NK-92 (cell line): ENCODE results near the gene MS4A14.
"Not testable (repeated sequence)": the region's sequence is repeated elsewhere in the genome, so short reads cannot be mapped to it uniquely, and the experiment has no call there.

Experiments
- DNase-seq: peaks from one replicate; lab custom pipeline; 2025; ENCODE audit not compliant: unreplicated experiment; lab: John Stamatoyannopoulos, UW

Gene MS4A14, protein sequence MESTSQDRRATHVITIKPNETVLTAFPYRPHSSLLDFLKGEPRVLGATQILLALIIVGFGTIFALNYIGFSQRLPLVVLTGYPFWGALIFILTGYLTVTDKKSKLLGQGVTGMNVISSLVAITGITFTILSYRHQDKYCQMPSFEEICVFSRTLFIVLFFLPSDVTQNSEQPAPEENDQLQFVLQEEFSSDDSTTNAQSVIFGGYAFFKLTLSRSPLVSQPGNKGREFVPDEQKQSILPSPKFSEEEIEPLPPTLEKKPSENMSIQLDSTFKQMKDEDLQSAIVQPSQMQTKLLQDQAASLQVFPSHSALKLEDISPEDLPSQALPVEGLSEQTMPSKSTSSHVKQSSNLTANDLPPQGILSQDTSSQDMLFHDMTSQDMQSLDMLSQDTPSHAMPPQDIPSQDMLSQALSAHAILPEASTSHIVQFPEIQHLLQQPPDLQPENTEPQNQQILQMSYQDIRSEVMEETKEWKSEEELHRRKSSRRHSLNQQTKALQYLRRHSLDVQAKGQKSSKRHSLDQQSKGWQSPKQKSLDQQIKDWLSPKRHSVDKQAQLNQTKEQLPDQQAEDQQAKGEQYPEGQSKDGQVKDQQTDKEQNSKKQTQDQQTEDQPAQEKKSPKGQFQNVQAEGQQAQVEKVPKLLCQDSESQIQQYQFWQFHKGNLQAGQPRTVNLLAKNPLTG

DNA sequence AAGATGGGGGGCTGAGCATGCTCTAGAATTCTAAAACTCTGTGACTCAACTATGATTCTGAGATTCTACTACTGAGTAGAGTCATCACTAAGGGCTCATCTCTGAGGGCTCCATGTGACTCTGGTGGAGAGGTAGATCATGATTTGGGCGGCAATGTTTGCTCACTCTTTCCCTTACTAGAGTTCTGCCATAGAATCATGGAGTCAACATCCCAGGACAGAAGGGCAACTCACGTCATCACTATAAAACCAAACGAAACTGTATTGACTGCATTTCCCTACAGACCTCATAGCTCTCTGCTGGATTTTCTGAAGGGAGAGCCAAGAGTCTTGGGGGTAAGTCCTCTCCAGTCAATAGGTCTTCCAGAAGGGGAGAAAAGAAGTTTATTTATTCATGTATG is at the start of gene MS4A14:
MS4A14 (plus strand) TSS at position 78 of the 400 bp plus-strand sequence; CDS start at position 198, 120 bp downstream.
- no peak for DNase-seq

- DNase-seq, result no peak
Observed at GRCh38 chr11:60347084-60347797, 49.0 kb upstream of the MS4A14 start.

DNA sequence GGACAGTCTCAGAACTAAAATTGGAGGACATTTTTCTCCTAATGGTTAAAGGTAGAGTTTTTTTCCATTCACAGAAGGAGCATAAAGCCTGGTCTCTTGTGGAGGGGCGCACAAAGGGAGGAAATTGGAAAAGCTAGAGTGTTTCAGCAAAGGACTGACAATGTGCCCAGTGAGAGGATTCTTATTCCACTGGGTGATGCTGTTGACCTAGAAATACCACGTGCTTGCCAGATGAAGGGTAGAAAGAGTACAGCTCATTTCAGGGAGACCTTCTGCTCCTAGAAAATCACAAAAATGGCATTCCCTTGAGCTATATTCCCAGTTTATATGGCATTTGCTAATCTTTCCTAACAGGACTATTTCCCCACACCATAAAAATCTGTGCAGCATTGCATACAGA is 48.1 kb upstream of the MS4A14 start:
- no peak for DNase-seq

GRCh38 chr11:60349990-60350389 is 46.3 kb upstream of the MS4A14 start:
- DNase-seq, result no peak

DNA sequence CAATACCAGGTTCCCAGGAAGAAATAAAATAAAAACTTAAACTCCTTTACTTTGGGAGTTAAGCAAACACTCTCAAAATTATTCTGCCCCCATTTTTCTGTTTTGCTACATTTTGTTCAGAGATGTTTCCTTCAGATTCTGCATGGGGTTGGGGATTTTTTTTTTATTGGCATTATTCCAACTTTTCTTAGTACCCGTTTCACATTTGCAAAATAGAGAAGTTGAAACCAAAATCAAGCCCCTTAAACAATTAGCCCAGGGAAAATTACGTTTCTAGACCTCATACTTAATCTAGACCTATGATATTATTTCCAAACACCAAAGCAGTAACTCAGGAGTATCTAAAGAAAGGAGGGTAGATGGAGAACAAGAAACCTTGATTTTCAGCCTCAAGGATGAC is 38.5 kb upstream of the MS4A14 start:
- no peak for DNase-seq

DNA sequence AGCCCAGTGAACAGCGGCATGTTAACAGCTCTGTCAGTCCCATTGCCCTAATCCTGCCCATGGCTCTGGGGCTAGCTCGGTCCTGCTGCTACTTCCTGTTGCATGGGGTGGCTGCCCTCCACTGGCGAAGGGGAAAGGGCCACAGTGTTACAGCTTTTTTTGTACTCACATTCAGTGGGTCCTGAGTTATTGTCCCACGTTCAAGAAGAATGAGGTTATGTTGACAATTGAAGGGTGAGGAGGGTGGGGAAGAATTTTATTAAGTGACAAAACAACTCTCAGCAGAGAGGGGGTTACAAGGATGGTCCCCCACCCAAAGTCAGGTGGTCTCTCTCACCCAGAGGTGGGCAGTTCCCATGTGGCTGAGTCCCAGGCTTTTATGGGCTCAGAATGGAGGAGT is 35.6 kb upstream of the MS4A14 start:
- no peak for DNase-seq

DNA sequence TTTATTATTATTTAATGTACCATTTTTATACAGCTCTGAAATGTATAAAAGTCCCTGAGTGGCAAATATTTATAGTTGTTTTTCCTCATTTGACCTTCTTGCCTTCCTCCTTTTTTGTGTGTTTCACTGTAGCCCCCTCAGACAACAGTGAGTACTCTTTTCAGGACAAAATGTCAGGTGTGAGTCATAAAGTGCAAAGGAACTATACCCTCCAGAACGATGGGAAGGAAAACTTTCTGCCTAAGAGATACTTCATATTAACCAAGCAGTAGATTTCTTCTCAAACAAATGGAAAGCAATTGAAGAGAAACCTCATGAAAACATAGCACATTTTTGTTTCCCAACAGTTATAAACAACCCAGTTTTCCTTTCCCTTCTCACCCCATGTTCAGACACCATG is 34.0 kb upstream of the MS4A14 start:
- DNase-seq, result no peak

GRCh38 chr11:60363542-60364470 is 32.5 kb upstream of the MS4A14 start:
- DNase-seq, result no peak

DNA sequence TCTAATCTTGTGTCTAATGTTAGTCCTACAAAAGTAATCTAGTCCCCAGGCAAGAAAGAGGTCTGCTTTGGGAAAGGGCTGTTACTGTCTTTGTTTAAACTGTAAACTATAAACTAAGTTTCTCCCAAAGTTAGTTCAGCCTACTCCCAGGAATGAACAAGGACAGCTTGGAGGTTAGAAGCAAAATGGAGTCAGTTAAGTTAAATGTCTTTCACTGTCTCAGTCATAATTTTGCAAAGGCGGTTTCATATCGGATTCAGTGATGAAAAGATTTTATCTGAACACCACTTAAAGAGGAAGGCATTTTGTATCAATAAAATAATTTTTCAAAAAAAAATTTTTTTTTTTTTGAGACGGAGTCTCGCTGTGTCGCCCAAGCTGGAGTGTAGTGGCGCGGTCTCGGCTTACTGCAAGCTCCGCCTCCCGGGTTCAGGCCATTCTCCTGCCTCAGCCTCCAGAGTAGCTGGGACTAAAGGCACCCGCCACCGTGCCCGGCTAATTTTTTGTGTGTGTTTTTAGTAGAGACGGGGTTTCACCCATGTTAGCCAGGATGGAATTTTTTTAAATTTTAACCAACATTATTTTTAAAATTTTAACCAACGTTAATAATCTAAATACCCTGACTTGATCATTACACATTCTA is 29.9 kb upstream of the MS4A14 start:
- not testable (repeated sequence) for DNase-seq

DNA sequence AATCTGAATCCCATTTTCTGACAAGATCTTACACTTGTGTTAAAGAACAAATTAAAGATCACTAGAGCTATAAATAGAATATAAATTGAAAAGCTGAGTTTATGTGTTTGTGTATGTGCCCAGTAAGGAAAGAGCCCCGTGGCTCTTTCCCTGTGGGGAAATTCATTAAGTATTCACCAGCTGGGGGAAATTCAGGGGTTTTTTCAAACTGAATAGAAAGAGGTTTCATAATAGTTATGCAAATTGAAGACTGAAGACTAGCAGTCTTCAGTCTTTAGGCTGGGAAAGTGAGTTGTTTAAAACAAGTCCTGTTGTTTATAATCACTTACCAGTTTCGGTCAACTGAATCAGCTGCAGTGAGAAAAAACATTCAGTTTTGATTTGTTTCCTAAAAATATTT is 29.2 kb upstream of the MS4A14 start:
- DNase-seq, result no peak

DNA sequence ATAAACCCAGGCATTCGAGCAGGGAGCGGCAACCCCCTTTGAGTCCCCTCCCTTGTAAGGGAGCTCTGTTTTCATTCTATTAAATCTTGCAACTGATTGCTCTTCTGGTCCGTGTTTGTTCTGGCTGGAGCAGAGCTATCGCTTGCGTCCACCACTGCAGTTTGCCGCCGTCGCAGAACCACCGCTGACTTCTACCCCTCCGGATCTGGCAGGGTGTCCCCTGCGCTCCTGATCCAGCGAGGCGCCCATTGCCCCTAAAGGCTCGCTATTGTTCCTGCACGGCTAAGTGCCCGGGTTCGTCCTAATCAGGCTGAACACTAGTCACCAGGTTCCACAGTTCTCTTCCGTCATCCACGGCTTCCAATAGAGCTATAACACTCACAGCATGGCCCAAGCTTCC is 28.4 kb upstream of the MS4A14 start:
- DNase-seq, result no peak

- DNase-seq, result no peak
Observed at GRCh38 chr11:60370252-60370810, 25.9 kb upstream of the MS4A14 start.

GRCh38 chr11:60370811-60371298 is 25.4 kb upstream of the MS4A14 start:
- no peak for DNase-seq

- DNase-seq, result no peak
Observed at GRCh38 chr11:60371386-60371785, 24.9 kb upstream of the MS4A14 start.

DNA sequence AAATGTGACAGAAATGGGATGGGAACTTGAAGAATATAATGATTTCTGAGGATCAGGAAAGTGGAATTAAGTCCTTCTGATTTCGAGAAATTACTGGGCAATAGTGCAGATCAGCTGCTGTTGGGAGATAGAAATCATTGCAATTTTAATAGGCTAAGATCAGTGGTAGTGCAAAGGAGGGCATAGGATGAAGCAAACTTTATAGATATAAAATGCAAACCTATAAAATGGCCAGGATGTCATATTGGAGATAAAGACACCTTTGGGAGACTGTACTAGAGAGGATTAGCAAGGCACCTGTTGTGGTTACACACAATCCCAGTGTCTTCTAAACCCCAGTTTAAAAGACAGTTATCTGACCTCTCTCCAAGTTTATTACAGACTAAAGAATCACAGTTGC is 24.4 kb upstream of the MS4A14 start:
- no peak for DNase-seq

DNA sequence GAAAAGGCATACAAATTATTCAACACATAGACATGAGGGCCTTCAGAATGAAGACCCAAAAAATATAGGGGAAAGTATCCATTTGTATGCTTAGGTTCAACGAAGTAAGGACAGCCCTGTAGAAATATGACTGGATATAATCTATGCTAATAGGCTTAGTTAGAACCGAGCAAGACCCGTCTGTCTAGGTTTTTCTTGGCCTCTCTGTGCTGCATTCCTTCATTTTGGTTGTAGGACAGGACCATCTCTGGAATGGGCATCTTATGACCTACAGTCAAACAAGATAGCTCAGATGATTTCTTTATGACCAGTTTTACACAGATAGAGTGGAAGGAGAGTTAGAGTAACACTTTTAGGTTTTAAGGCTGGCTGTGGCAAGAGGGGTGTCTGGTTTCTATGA is 23.5 kb upstream of the MS4A14 start:
- no peak for DNase-seq

GRCh38 chr11:60375316-60375715 is 20.9 kb upstream of the MS4A14 start:
- no peak for DNase-seq

- DNase-seq, result no peak
Observed at GRCh38 chr11:60376601-60377000, 19.7 kb upstream of the MS4A14 start.

- no peak for DNase-seq
Observed at GRCh38 chr11:60377401-60378136, 18.7 kb upstream of the MS4A14 start.
